ENCODE data around the gene NRG3.

- TF ChIP-seq CTCF (IDR thresholded peaks at IDR 0.05; ENCODE audit: insufficient read depth, low read length), result no peak
- TF ChIP-seq POLR2AphosphoS5 (IDR thresholded peaks at IDR 0.05; ENCODE audit: low read depth), result no peak
- no peak for TF ChIP-seq SPI1 (IDR thresholded peaks at IDR 0.05; ENCODE audit: borderline replicate concordance, low read depth)
Observed at GRCh38 chr10:82091413-82091812, 216.4 kb downstream of the NRG3 start.
